Fibroblast of lung (primary cell): ENCODE results near the gene PKNOX2.

Experiments
- EZH2 ChIP-seq: IDR thresholded peaks from 2 replicates; pipeline ENCODE4 v1.5.1; 2012; ENCODE audit warnings: low read length, control low read depth, mild to moderate bottlenecking; ENCODE audit errors: missing control alignments
- TF ChIP-seq, protein P1 (sequence below), 2 donors: IDR thresholded peaks in 1 of 2; conservative IDR thresholded peaks in 1 of 2; 1 replicate in 1 of 2; 2 replicates in 1 of 2; pipeline ENCODE4 v1.5.1; 2011 to 2012; ENCODE audit warnings: low read length in 2 of 2, control low read depth in 1 of 2, inconsistent platforms in 1 of 2, low read depth in 1 of 2, mild to moderate bottlenecking in 1 of 2

DNA sequence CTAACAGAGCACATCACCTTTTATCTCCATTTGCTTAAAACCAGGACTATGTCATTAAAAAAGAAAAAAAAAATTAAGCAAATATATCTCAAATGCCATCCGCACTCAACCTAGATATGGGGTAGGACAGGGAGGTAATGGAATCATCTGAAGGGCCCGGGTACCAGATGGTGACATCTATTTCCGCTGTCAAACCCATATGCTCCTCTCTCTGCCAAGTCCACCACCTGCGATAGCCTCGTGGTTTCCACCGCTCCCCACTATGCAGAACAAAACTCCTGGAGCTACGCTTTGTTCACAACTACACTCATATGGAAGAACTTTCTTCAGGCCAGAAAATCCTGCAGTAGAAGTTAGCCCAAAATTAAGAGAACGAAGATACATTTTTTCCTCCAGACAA lies 300.1 kb downstream of the PKNOX2 start:
- TF ChIP-seq, protein P1, sequence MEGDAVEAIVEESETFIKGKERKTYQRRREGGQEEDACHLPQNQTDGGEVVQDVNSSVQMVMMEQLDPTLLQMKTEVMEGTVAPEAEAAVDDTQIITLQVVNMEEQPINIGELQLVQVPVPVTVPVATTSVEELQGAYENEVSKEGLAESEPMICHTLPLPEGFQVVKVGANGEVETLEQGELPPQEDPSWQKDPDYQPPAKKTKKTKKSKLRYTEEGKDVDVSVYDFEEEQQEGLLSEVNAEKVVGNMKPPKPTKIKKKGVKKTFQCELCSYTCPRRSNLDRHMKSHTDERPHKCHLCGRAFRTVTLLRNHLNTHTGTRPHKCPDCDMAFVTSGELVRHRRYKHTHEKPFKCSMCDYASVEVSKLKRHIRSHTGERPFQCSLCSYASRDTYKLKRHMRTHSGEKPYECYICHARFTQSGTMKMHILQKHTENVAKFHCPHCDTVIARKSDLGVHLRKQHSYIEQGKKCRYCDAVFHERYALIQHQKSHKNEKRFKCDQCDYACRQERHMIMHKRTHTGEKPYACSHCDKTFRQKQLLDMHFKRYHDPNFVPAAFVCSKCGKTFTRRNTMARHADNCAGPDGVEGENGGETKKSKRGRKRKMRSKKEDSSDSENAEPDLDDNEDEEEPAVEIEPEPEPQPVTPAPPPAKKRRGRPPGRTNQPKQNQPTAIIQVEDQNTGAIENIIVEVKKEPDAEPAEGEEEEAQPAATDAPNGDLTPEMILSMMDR (conservative IDR thresholded peaks at IDR 0.05 in 1 of 2, IDR thresholded peaks at IDR 0.05 in 1 of 2; ENCODE audit: low read depth in 1 of 2, low read length in 2 of 2) = no peak
- TF ChIP-seq EZH2 = no peak
